IPS-NIHi7 (cell line): Measurements from ENCODE around the gene VGF.
"Not testable (repeated sequence)": the region's sequence is repeated elsewhere in the genome, so short reads cannot be mapped to it uniquely, and the experiment has no call there.

Experiments
- DNase-seq: peaks from one replicate; pipeline ENCODE4 v3.0.0; 2012; ENCODE audit warnings: mixed read lengths; ENCODE audit errors: extremely low spot score

Gene VGF

DNA sequence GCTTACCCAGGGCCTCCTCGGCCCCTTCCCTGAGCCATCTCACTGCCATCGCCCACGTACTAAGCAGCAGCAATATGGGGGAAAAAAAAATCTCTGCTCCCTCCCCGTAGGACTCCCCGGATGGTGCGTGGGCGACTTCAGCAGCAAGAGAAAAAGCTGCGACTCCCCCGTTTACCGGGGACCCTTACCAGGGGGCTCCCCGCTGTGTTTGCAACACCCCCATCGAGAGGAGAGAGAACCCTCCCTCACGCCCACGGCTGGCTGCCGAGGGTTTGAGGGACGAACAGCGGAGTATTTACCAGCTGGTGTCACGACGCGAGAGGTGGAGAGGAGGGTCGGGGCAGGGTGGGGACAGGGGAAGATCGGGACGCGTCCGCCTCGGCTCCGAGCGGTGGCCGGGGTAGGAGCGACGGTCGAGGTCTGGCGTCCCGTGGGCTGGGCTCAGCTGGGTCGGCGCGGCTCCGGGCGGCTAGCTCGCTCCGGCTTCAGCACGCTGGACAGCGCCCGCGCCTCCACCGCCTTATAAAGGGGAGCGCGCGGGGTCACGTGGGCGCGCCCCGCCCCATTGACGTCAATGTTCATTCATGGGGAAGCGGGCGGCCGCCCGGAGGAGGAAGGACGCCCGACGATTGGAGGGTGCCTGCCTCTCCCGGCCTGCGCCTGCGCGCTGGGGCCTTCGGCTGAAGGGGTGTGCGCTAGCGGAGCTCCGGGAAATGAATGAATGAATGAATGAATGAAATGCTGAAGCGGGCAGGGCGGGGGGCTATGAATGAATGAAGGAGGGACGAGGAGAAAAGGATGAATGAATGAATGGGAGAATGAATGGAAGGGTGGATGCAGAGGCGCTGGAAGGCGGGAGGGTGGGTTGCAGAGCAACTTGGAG lies at the start of gene VGF:
TSS of gene VGF (minus strand) at position 495 of the 883 bp plus-strand sequence. CDS start 726 bp downstream, outside the sequence.
- DNase-seq: peak; percentile 88

DNA sequence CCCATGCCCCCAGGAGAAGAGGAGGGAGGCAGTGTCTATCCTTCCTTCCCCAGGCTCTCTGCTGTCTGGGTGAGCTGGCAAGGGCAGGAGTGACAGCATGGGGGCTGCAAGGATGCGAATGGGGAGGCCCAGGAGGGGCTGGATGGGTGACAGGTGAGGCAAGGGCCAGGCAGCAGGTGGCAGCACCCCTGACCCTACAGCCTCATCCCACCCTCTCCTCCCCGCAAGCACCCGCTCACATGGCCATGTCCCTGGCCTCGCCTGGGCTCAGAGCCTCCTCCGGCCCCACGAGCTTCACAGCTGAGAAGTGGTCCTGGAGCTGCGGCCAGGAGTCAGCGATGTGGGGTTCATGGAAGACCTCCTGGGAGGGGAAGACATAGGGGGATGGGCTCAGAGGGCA lies 46.6 kb upstream of the VGF start:
- DNase-seq: no peak

DNA sequence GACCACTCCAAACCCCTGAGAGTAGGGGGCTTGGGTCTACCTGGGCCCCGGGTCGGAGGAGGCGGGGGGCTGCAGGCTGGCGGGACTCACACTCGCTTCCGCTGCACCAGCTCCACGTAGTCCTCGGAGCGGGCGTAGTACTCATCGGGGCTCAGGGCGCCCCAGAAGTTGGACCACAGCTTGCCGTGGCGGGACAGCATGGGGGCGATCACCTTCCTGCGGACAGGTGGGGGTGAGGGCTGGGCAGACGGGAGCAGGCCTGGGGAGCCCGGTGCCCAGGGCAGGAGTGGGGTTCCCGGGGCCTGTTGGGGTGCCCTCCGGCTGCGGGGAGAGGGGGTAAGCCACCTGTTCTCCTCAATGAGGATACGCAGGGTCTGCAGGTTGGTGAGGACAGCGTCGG lies 46.1 kb upstream of the VGF start:
- no peak for DNase-seq

DNA sequence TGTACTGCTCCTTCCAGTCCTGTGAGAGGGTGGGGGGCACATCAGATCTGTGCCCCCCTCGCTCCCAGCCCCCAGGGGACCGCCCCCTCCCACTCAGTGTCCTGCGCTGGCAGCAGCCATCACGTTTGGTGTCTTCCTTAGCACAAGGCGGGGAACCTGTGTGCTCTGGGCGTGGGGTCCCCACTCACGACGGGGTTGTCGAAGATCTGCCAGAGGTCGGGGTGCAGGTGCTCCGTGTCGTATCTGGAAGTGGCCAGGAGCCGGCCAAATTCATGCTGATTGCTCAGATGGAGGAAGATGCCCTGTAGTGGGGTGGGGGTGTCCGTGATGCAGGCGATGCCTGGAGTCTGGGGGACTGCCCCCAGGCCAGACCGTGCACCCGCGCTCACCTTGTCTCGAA lies 44.8 kb upstream of the VGF start:
- DNase-seq: no peak

DNA sequence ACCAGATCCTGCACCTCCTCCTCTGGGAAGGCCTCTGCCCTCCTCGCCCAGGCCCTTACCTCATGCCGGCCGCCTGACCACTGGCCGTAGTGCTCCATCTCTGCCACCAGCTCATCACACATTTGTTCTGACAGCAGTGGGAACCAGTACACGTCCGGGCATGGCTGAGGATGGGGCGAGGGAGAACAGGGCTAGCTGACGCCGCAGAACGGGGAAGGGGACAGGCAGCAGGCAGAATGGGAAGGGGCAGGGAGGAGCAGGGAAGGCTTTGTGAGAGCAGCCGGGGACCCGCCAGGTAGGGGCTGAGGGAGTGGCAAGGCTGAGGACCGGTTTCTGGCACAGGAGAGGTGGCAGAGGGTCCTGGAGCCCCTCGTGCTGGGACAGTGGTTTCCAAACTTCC lies 43.4 kb upstream of the VGF start:
- no peak for DNase-seq

DNA sequence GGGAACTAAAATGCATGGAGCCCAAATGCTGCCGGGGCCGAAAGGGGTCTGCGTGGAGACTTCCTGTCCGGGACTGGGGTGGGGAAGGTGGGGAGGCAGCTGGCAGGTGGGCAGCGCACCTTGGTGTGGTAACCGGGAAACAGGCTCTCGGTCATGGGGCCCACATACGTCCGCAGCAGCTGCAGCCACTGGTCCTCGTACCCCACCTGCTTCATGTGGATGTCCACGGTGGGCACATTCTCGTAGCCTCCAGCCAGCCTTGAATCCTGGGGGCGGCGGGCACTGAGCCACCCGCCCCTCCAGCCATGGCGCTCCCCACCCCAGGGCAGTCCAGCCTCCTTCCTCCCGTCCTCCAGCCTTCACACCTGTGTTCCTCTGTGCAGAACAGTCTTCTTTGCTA lies 42.1 kb upstream of the VGF start:
- DNase-seq: no peak

DNA sequence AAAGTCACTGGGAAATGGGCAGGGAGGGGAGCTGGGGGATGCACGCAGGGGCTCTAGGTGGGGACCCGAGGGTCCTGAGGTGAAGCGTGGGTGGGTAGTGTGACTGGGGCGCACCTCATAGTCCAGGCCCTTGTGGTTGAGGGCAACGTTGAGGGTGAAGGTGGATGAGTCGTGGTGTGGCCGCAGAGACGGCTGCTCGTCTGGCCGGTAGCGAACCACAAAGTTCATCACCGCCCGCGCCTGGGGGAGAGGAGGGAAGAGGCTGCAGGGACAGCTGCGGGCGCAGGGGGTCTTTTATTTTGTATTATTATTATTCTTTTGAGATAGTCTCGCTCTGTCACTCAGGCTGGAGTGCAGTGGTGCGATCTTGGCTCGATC lies 41.3 kb upstream of the VGF start:
- DNase-seq: no peak

DNA sequence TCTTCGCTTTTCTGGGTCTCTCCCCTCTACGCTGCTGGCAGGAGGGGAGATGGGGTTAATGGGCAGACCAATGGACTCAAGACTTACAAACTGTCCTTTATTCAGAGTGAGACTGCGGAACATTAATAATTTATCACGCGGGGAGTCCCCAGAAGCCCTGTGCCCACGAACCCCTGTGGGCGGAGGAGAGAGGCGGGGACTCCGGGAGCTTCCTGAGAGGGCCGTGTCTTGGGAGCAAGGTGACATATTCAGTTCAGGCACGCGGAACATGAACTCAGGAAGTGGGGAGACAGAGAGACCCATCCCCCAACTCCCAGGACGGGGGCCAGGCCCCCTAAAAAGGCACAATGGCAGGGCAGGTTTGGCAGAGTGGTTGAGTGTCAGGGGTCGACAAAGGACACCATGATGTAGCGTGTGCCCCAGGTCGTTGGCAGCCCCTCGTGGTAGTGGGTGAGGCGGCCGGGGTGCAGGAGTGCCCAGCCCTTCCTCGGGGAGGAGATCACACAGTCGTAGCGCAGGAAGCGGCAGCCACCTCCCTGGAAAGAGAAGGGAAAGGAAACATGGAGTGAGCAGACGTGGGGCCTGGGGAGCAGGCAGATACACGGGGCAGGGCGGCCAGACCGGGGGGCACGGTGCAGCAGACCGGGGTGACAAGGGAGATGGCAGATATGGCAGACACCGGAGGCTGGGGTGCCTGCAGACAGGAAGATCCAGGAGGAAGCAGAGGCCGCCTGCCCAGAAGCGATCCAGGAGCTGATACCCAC lies 40.7 kb upstream of the VGF start:
- no peak for DNase-seq

DNA sequence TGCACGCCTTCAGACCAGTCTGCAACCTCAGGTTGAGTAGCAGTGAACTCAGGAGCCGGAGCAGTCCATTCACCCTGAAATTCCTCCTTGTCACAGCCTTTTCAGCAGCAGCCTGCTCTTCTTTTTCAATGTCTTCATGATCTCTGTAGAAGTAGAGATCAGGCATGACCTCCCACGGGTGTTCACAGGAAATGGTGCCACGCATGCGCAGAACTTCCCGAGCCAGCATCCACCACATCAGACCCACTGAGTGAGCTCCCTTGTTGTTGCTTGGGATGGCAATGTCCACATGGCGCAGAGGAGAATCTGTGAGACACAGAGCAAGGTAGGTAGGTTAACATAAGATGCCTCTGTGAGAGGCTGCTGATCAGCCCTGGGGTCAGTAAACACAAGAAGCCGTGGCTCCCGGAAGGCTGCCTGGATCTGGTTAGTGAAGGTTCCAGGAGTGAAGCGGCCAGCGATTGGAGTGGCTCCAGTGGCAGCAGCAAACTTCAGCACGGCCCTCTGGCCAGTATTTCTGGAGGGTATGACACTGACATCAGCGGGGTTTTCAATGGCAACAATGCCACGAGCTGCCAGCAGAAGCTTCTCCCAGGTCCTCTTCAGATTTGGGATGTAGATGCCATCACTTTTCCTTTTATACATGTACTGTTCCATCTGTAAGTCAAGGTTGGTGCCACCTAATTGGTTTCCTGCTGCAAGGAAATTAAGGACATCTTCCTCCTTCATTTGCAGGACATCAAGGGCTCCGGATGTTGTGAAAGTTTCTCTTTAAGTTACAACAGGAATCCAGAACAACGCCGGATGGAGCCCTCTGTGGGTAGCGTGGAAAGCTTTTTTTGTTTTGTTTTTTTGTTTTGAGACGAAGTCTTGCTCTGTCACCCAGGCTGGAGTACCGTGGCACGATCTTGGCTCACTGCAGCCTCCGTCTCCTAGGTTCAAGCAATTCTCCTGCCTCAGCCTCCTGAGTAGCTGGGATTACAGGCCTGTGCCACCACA lies 38.7 kb upstream of the VGF start:
- not testable (repeated sequence) for DNase-seq

DNA sequence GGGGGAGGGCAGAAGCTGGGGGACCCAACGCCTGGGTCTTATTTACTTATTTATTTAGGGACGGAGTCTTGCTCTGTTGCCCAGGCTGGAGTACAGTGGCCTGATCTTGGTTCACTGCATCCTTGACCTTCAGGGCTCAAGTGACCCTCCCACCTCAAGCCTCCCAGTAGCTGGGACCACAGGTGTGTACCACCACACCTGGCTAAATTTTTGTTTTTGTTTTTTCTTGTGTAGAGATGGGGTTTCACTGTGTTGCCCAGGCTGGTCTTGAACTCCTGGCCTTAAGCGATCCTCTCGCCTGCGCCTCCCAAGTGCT lies 37.2 kb upstream of the VGF start:
- no peak for DNase-seq

DNA sequence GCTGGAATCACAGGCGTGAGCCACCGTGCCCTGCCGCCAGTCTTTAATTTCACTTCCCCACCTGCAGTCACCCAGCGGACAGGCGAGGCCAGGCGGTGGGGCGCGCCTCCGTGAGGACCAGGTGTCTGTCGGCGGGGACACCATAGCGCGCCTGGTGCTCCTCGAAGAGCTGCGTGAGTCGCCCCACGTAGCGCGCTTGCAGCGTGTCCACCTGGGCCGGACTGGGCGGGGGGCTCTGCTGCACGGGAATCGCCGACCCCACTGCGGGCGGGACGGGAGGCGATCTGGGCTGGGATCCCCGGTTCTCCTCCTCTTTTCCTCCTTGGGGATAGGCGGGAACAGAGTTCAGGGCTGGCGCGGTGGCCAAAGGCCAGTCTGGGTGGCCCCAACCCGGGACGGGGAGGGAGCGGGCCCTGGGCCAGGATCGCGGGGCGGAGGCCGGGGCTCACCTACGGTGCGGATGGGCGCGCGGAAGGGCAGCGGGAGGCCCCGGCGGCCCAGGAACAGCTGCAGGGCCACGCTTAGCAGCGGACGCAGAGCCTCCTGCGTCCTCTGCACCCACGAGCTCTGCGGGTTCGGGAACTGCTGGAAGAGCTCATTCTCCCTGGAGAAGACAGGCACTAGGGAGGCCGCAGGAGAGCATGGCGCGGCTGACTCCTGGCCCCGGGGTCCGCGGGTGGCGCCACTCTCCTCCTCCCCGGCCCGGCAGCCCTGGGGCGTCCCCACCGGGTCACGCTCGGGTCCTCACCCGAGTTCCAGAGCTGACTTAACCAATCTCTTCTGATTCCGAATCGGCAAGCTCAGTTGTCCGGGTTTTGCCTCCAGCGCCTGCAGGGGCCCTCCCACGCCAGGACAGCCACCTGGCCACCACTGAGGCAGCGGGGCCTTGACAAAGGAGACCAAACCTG lies 36.6 kb upstream of the VGF start:
- peak; percentile 57 for DNase-seq

DNA sequence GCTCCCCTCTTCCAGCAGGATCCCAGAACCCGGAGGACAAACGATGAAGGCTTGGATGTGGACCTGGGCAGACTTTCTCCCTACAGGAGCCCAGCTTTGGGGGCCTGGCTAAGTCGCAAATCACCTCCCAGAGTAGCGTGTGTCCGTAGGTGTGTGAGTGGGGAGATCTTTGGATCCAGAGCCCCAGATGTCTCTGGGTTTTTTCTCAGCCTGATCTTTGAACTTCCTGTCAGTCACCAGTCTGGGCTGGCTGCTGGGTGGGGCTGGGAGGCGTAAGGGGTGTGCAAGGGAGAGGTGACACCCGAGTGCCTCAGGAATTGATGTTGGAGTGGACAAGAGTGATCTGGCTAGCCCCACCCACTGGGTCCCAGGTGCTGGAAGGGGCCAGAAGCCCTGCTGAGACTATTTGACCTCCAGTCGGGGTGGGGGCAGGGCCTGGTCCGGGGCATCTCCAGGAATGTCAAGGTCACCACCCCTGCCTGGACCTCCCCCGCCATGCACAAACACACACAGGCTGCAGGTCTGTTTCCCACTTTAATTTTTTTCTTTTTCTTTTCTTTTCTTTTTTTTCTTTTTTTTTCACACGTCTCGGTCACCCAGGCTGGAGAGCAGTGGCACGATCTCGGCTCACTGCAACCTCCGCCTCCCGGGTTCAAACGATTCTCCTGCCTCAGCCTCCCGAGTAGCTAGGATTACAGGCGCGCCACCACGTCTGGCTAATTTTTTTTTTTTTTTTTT lies 35.7 kb upstream of the VGF start, which contains the start of gene MOGAT3:
TSS of gene MOGAT3 (minus strand) at position 175 of the 738 bp plus-strand sequence. CDS start 182 bp downstream, outside the sequence.
- DNase-seq: no peak

DNA sequence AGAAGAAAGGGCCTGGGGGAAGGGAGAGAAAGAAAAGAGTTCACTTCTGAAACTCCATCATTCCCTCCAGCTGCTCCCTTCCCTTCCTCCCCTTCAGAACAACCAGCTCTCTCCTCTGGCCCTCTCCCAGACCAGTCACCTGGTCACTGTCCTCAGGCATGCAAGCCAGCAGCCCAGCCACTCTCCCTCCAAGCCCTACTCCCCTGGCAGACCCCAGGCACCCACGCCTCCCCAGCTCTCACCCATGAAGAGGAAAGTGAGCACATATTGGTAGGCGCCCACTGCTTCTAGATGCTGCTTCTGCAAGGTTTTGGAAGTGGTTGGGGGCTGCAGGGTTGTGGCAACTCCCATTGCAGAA lies 35.1 kb upstream of the VGF start:
- DNase-seq: no peak

DNA sequence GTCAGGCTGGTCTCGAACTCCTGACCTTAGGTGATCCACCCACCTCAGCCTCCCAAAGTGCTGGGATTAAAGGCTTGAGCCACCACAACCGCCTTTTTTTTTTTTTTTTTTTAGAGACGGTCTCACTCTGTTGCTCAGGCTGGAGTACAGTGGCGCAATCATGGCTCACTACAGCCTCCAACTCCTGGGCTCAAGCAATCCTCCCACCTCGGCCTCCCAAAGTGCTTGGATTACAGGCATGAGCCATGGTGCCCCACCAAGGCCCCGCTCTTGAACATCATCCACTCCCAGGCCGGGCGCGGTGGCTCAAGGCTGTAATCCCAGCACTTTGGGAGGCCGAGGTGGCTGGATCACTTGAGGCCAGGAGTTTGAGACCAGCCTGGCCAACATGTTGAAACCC lies 34.2 kb upstream of the VGF start:
- DNase-seq: not testable (repeated sequence)

DNA sequence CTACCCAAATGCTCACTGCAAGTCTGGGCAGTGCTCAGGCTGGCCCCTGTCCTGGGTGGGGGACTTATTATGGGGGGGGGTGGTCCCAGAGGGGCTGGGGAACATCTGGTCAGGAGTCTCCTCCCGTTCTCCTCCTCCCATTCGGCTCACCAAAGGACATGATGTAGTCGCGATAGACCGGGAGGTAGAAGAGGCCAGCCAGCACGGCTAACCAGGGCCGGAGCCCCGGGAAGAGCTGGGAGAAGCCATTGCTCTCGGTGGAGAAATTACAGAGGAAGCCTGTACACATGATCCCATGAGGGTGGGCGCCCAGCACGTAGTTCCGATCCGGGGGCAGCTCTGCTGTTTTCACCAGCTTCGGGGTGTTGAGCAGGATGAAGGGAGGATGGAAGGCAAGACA lies 33.1 kb upstream of the VGF start:
- DNase-seq: no peak

DNA sequence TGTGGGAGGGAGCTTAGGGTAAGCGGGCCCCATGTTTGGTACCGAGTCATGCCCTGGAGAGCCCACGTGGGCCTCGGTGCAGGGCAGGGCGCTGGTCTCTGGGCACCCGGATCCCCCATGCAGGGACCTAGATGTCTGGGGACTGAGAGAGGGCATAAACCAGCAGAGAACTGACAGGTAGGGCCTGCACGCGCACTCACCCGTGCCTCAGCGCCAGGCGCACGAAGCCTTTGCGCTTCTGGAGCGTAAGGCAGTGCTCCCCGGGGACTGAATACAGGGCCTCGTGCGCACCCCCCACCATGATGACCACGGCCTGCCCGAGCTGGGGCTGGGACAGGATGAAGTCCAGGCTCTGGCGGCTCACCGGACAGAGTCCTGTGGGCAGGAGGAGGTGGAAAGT lies 32.6 kb upstream of the VGF start:
- no peak for DNase-seq

DNA sequence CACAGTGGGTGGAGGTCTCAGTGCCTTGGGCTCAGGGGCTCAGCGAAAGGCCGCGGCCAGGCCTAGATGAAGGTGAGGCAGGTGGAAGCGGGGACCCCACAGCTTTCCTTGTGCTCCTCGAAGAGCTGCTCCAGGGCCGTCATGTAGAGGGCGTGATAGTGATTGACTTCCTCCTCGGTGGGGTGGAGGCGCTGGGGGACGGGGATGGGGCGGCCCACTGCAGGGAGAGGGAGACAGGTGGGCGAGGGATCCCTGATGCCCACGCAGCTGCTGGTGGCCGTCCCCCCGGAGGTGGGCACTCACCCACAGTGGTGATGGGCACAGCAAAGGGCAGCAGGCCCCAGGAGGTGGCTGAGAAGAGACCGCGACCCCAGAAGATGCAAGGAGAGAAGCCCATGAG lies 30.5 kb upstream of the VGF start:
- no peak for DNase-seq

DNA sequence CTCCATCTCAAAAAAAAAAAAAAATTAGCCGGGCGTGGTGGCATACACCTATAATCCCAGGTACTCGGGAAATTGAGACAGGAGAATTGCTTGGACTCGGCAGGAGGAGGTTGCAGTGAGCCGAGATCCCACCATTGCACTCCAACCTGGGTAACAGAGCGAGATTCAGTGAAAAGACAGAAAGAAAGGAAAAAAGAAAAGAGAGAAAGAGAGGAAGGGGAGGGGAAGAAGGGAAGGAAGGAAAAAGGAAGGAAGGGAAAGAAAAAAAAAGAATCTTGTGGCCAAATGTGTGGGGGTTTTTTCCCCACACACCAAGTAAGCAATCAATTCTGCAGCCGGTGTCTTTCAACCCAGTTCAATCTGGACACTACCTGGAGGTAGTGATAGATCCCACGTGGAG lies 23.7 kb upstream of the VGF start:
- no peak for DNase-seq

DNA sequence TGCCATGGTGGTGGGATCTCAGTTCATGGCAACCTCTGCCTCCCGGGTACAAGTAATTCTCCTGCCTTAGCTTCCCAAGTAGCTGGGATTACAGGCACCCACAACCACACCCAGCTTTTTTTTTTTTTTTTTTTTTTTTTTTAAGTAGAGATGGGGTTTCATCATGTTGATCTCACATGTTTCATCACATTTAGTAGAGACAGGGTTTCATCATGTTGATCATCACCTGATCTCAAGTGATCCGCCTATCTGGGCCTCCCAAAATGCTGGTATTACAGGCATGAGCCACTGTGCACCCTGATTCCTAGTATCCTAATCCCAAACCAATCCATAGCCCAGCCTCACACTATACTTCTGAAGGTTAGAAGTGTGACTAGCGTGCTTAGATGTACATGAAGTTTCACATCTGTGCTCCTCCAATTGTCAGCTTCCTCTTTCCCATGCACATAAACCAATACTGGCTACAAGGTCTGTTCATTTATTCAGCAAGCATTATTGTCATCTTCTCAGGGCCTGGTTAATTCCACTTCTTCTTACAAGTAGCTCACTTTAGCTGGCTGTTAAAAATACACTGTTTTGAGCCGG lies 21.6 kb upstream of the VGF start:
- DNase-seq: no peak

DNA sequence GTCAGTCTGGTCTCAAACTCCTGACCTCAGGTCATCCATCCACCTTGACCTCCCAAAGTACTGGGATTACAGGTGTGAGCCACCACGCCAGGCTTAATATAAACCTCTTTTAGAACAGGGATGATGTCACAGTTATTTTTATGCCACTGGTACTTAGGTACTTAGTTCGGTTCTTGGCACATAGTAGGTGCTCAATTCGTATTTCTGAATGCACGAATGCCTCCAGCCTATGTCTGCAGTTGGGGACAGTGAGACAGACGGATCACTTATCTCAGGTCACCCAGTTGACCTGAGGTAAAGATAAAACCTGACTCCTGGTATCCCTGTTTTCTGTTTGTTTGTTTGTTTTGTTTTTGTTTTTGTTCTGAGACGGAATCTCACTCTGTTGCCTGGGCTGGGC lies 20.8 kb upstream of the VGF start:
- DNase-seq: no peak
